KG1 (cell line): ENCODE results near the gene GOSR2.

Source experiments
- DNase-seq: peaks from one replicate; lab custom pipeline; 2025; lab: John Stamatoyannopoulos, UW

GOSR2 gene

GRCh38 chr17:46991617-46992016, 68.7 kb downstream of the GOSR2 start:
- no peak for DNase-seq
